ENCODE measurements around the gene ESRRA. TPM values are rescaled to one million over a fixed set of nuclear protein-coding genes. Genes with fewer than 3 reads are reported as not detected.

ESRRA gene
- total and polyA plus RNA-seq, 9 of the 15 experiments (the other 6 are each of a cell fraction or from before 2014, with no cell fraction given), result 0.27 to 89.7 (median 23.7) TPM

DNA sequence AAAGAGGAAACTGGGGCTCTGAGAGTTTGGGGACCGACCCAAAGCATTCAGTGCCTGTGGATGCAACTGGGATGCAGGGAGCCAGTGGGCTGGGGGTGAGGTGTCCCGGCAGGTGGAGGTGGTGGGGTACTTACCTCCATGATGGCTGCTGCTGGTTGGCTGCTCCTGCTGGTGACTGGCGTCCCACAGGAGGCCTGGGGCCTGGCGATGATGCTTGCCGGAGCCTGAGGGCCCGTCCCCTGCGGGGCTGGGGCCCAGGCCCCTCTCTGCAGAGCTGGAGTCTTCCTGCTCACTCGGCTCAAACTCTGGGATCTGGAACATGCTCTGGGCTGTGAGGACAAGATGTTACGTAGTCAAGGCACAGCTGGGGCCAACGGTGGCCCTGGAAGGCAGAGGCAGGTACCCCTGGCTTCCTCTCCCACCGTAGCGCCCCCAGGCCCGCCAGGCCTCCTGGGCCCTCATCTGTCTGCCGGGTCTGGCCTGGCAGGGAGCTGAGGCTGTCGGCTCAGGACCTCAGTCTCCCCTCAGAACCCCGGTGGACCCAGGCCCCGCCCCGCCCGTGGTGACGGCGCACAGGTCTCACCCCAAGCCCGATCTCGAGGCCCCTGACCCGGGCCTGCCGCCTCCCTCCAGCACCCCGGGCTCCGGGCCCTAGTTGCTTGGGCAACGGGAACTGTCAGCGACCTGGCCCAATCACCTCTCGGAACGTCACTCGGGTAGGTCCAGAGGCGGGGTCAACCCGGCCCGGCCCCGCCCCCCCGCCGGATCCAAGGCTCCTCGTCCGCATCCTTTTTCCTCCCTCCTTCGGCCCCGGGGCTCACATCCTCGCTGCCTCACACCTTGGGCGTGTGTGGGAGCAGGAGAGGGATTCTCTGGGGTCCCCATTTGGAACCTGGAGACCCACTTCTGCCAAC, 21.0 kb upstream of the ESRRA start, which contains the start of gene BAD (continued):
- TF ChIP-seq ZNF212 (CRISPR knock-in tag; IDR thresholded peaks at IDR 0.05), result no peak
- peak; percentile 75 for TF ChIP-seq GABPB1 (CRISPR knock-in tag; IDR thresholded peaks at IDR 0.05)
- no peak for TF ChIP-seq ZNF436 (CRISPR knock-in tag; IDR thresholded peaks at IDR 0.05)
- peak; percentile 61 for TF ChIP-seq PRDM10 (IDR thresholded peaks at IDR 0.05; ENCODE audit: partially characterized antibody)
- no peak for TF ChIP-seq CHAMP1 (IDR thresholded peaks at IDR 0.05)
- no peak for TF ChIP-seq KDM4B (IDR thresholded peaks at IDR 0.05; ENCODE audit: borderline replicate concordance in 2 of 2, low read depth in 1 of 2)
- TF ChIP-seq THAP12 (CRISPR knock-in tag; IDR thresholded peaks at IDR 0.05), result no peak
- no peak for TF ChIP-seq ZNF197 (CRISPR knock-in tag; IDR thresholded peaks at IDR 0.05; ENCODE audit: low read depth)
- TF ChIP-seq CHCHD3 (CRISPR knock-in tag; IDR thresholded peaks at IDR 0.05), result no peak
- peak in 1 of 2 experiments; percentile 10; a peak in 1 of 4 replicates for TF ChIP-seq RCOR1 (IDR thresholded peaks at IDR 0.05; ENCODE audit: borderline replicate concordance in 1 of 2, low read depth in 2 of 2, low read length in 2 of 2)
- no peak for TF ChIP-seq SMAD4 (CRISPR knock-in tag; conservative IDR thresholded peaks at IDR 0.05)
- peak in 1 of 3 experiments; percentile 21 for TF ChIP-seq YY1 (IDR thresholded peaks at IDR 0.05; ENCODE audit: borderline replicate concordance in 1 of 3, control insufficient read depth in 1 of 3, extremely low read depth in 1 of 3, insufficient read depth in 3 of 3, insufficient read length in 1 of 3, insufficient replicate concordance in 2 of 3, low read depth in 1 of 3, low read length in 2 of 3)
- no peak for TF ChIP-seq ZNF146 (CRISPR knock-in tag; IDR thresholded peaks at IDR 0.05; ENCODE audit: unreplicated experiment)
- no peak for TF ChIP-seq CAMTA2 (CRISPR knock-in tag; conservative IDR thresholded peaks at IDR 0.05)
- no peak for TF ChIP-seq HIVEP1 (CRISPR knock-in tag; IDR thresholded peaks at IDR 0.05)
- TF ChIP-seq EP300 (IDR thresholded peaks at IDR 0.05; ENCODE audit: low read length), result 0 out of 2 replicates have a peak, but pooled peaks have one; percentile 15
